PC-9 (cell line): ENCODE measurements around the gene GRB2. TPM values are rescaled to one million over a fixed set of nuclear protein-coding genes. Genes with fewer than 3 reads are reported as not detected.
A peak's percentile ranks its signal among the peaks of the same experiment; 100 is the strongest.

Experiments
- BruUV-seq: library from RNA; stranded (reverse); fragments of 400-500 nt; replicated peaks from 2 replicates; lab custom pipeline; 2021; lab: Mats Ljungman, UMichigan
- CTCF ChIA-PET: fragments of 300-600 bp; sonication (Branson Sonifier 250); formaldehyde crosslinking; loops from one replicate; lab custom pipeline; 2022; ENCODE audit warnings: antibody characterized with exemption; lab: Charles Lee
- POLR2A ChIA-PET: fragments of 300-600 bp; sonication (Branson Sonifier 250); formaldehyde crosslinking; loops from one replicate; lab custom pipeline; 2022; ENCODE audit warnings: antibody characterized with exemption; ENCODE audit not compliant: unreplicated experiment; lab: Charles Lee
- DNase-seq, 2 experiments: peaks; one replicate each; pipeline versions ENCODE4 v3.0.0 to v3.0.0-alpha.2; 2015 to 2022; ENCODE audit warnings: mixed read lengths in 1 of 2
- H2AFZ ChIP-seq: fragments of 200-600 bp; sonication (generic); 2 replicates; pipeline ENCODE4 v1.8.1; 2017; ENCODE audit warnings: antibody characterized with exemption
- H3F3A ChIP-seq: fragments of 200-600 bp; sonication (generic); 2 replicates; pipeline ENCODE4 v1.8.1; 2017; ENCODE audit warnings: antibody characterized with exemption, mild to moderate bottlenecking, low read depth; ENCODE audit not compliant: insufficient read depth
- H3K27ac ChIP-seq: fragments of 200-600 bp; sonication (generic); 2 replicates; pipeline ENCODE4 v1.6.1; 2016; ENCODE audit warnings: mixed run types
- H3K27me3 ChIP-seq: fragments of 200-600 bp; sonication (generic); 2 replicates; pipeline ENCODE4 v1.6.1; 2016; ENCODE audit warnings: low read depth, mixed run types; ENCODE audit not compliant: insufficient read depth
- H3K36me3 ChIP-seq: fragments of 200-600 bp; sonication (generic); 2 replicates; pipeline ENCODE4 v1.6.1; 2016; ENCODE audit warnings: low read depth, mixed run types
- H3K4me1 ChIP-seq: fragments of 200-600 bp; sonication (generic); replicated peaks from 2 replicates; pipeline ENCODE4 v1.6.1; 2016; ENCODE audit warnings: mixed run types; ENCODE audit not compliant: insufficient read depth
- H3K4me2 ChIP-seq: fragments of 200-600 bp; sonication (generic); 2 replicates; pipeline ENCODE4 v1.6.1; 2017; ENCODE audit warnings: mixed run types
- H3K4me3 ChIP-seq: fragments of 200-600 bp; sonication (generic); 2 replicates; pipeline ENCODE4 v1.6.1; 2016; ENCODE audit warnings: mixed run types
- H3K79me2 ChIP-seq: fragments of 200-600 bp; sonication (generic); 2 replicates; pipeline ENCODE4 v1.6.1; 2017; ENCODE audit warnings: low read depth, mixed run types
- H3K9me2 ChIP-seq: fragments of 200-600 bp; sonication (generic); 2 replicates; pipeline ENCODE4 v1.8.1; 2017; ENCODE audit warnings: mild to moderate bottlenecking; ENCODE audit not compliant: insufficient read depth
- H3K9me3 ChIP-seq: fragments of 200-600 bp; sonication (generic); 2 replicates; pipeline ENCODE4 v1.8.1; 2016; ENCODE audit warnings: low read depth; ENCODE audit not compliant: insufficient read depth
- H4K20me1 ChIP-seq: fragments of 200-600 bp; sonication (generic); 2 replicates; pipeline ENCODE4 v1.8.1; 2017; ENCODE audit not compliant: insufficient read depth
- CTCF ChIP-seq: fragments of 200-600 bp; sonication (generic); conservative IDR thresholded peaks from 2 replicates; pipeline ENCODE4 v1.6.1; 2017; ENCODE audit warnings: mixed run types, antibody characterized with exemption, mild to moderate bottlenecking, moderate library complexity
- EZH2 ChIP-seq: fragments of 200-600 bp; sonication (generic); IDR thresholded peaks from 2 replicates; pipeline ENCODE4 v1.8.0; 2017; ENCODE audit warnings: antibody characterized with exemption, low read depth
- intact Hi-C: fragments of 100-400 bp; cut with micrococcal nuclease; formaldehyde crosslinking; loops from one replicate; pipeline ENCODE4 v1.10.0; 2022; ENCODE audit not compliant: unreplicated experiment
- total RNA-seq: library from RNA; stranded (reverse); gene quantifications from 2 replicates; pipeline ENCODE4 v1.2.3, GENCODE V29; 2021

The GRB2 gene
- total RNA-seq, 1 experiment from 2014 or later: 75.3 TPM

DNA sequence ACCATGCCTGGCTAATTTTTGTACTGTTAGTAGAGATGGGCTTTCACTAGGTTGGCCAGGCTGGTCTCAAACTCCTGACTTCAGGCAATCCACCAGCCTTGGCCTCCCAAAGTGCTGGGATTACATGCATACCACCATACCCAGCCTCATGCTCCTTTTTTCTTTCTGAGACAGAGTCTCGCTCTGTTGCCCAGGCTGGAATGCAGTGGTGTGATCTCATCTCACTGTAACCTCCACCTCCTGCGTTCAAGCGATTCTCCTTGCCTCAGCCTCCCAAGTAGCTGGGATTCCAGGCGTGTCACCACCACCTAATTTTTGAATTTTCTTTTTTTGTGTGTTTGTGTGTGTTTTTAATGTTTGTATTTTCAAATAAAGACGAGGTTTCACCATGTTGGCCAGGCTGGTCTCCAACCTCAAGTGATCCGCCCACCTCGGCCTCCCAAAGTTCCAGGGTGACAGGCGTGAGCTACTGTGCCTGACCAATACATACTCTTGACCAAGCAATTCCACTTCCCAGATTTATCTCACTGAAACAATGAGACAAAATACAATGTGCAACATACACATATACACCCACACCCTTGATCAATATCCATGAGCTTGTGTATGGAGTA is 5.0 kb downstream of the GRB2 start:
- no peaks in the 10 kb centered on the region for H3K9me3 ChIP-seq
- no peak overlapping the region for H3K27ac ChIP-seq
- ChIA-PET POLR2A (interaction anchor here (0.5 kb wide), 1 partner anchor 125 kb away, joined by 8 read pairs; no protein-coding TSS in a partner anchor), CTCF (no interaction called here)
- no peaks in the 10 kb centered on the region for H3K9me2 ChIP-seq
- H3K36me3 ChIP-seq: no peaks in the 10 kb centered on the region
- H4K20me1 ChIP-seq: peaks cover 24% of the 10 kb centered on the region
- H3F3A ChIP-seq: peaks cover 13% of the 10 kb centered on the region
- TF ChIP-seq CTCF (no peak), EZH2 (no peak)
- H3K27me3 ChIP-seq: no peaks in the 10 kb centered on the region
- H3K4me2 ChIP-seq: no peak overlapping the region
- DNase-seq: no peak
- H3K4me3 ChIP-seq: no peak overlapping the region
- no TSS peak for BruUV-seq
- H2AFZ ChIP-seq: no peak overlapping the region
- H3K4me1 ChIP-seq: peaks cover 9% of the 10 kb centered on the region
- H3K79me2 ChIP-seq: peaks cover 96% of the 10 kb centered on the region
- intact Hi-C loops: no loop called here

- Histone ChIP-seq H3K4me2 (no peak overlapping the region), H3K27me3 (no peaks in the 10 kb centered on the region), H3F3A (peaks cover 22% of the 10 kb centered on the region), H3K79me2 (peaks cover 94% of the 10 kb centered on the region), H3K9me3 (no peaks in the 10 kb centered on the region), H3K4me3 (no peak overlapping the region), H3K9me2 (no peaks in the 10 kb centered on the region), H2AFZ (no peak overlapping the region), H3K4me1 (peaks cover 15% of the 10 kb centered on the region), H3K27ac (no peak overlapping the region), H3K36me3 (no peaks in the 10 kb centered on the region), H4K20me1 (peaks cover 17% of the 10 kb centered on the region)
- ChIA-PET CTCF (no interaction called here), POLR2A (interaction anchor here (0.6 kb wide), 1 partner anchor 113 kb away, joined by 3 read pairs; no protein-coding TSS in a partner anchor)
- TF ChIP-seq EZH2 (no peak), CTCF (no peak)
- no TSS peak for BruUV-seq
- no peak for DNase-seq
- intact Hi-C loops: no loop called here
Measured at GRCh38 chr17:75398279-75398678, 7.2 kb downstream of the GRB2 start.

DNA sequence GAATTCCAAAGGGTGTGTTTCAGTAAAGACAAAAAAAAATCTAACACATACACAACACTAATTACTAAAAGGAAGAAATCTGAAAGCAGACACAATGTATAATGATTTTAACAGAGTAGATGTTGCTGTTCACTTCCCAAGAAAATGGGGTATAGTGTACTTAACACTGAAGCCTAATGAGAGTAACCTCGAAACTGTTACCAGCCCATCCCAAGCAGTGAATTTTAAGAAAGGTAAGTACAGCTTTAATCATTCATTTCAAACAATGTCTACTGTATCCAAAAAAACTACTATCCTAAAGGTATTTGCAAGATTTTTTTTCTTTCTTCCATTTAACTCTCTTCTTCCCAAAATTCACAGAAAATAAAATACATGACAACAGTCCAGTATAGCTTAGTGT is 8.3 kb downstream of the GRB2 start:
- Histone ChIP-seq H3K9me3 (no peaks in the 10 kb centered on the region), H3K79me2 (peaks cover 95% of the 10 kb centered on the region), H3K4me1 (peaks cover 26% of the 10 kb centered on the region), H3K4me3 (no peak overlapping the region), H3K27me3 (no peaks in the 10 kb centered on the region), H3K4me2 (no peak overlapping the region), H3K27ac (0 out of 2 replicates have a peak overlapping the region, but pooled peaks have one; percentile 10), H3K9me2 (no peaks in the 10 kb centered on the region), H3K36me3 (no peaks in the 10 kb centered on the region), H4K20me1 (peaks cover 12% of the 10 kb centered on the region), H3F3A (peaks cover 28% of the 10 kb centered on the region), H2AFZ (no peak overlapping the region)
- no peak for TF ChIP-seq EZH2
- no peak for TF ChIP-seq CTCF
- intact Hi-C loops: no loop called here
- no peak for DNase-seq
- ChIA-PET POLR2A (interaction anchor here (0.7 kb wide), 1 partner anchor 83 kb away, joined by 3 read pairs; no protein-coding TSS in a partner anchor), CTCF (no interaction called here)
- BruUV-seq: no TSS peak
